ENCODE data around the gene SCLY. TPM values are rescaled to one million over a fixed set of nuclear protein-coding genes. Genes with fewer than 3 reads are reported as not detected.

Gene SCLY
- total RNA-seq, 1 experiment from 2014 or later = 69.9 TPM

DNA sequence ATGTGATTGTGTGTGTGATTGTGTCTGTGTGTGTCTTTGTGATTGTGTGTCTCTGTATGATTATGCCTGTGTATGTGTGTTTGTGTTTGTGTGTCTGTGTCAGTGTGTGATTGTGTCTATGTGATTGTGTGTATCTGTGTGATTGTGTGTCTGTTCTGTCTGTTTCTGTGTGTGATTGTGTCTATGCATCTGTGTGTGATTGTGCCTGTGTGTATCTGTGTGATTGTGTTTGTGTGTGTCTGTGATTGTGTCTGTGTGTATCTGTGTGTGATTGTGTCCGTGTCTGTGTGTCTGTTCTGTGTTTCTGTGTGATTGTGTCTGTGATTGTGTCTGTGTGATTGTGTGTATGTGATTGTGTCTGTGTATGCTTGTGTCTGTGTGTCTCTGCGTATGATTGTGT lies 65.5 kb downstream of the SCLY start:
- Histone ChIP-seq H3K27ac (ENCODE audit: low read depth, low read length, poor library complexity, severe bottlenecking) (no peak overlapping the region), H3K4me3 (ENCODE audit: low read depth, low read length, poor library complexity, severe bottlenecking) (no peak overlapping the region), H3K36me3 (ENCODE audit: insufficient read depth, low read length, poor library complexity, severe bottlenecking) (no peaks in the 10 kb centered on the region), H3K27me3 (replicated peaks; ENCODE audit: insufficient read depth, low read depth, low read length, poor library complexity) (no peaks in the 10 kb centered on the region), H3K4me1 (ENCODE audit: insufficient read depth, low read length, poor library complexity, severe bottlenecking) (no peaks in the 10 kb centered on the region), H3K9me3 (ENCODE audit: low read depth, low read length, poor library complexity, severe bottlenecking) (no peaks in the 10 kb centered on the region)
- CTCF ChIA-PET = no interaction called here
- POLR2A ChIA-PET (ENCODE audit: low non-redundant PET) = no interaction called here
- DNase-seq (ENCODE audit: low spot score) = no peak
- TF ChIP-seq, protein P1, sequence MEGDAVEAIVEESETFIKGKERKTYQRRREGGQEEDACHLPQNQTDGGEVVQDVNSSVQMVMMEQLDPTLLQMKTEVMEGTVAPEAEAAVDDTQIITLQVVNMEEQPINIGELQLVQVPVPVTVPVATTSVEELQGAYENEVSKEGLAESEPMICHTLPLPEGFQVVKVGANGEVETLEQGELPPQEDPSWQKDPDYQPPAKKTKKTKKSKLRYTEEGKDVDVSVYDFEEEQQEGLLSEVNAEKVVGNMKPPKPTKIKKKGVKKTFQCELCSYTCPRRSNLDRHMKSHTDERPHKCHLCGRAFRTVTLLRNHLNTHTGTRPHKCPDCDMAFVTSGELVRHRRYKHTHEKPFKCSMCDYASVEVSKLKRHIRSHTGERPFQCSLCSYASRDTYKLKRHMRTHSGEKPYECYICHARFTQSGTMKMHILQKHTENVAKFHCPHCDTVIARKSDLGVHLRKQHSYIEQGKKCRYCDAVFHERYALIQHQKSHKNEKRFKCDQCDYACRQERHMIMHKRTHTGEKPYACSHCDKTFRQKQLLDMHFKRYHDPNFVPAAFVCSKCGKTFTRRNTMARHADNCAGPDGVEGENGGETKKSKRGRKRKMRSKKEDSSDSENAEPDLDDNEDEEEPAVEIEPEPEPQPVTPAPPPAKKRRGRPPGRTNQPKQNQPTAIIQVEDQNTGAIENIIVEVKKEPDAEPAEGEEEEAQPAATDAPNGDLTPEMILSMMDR (conservative IDR thresholded peaks at IDR 0.05; ENCODE audit: low read depth, low read length) = no peak
- TF ChIP-seq EZH2 (IDR thresholded peaks at IDR 0.05; ENCODE audit: borderline replicate concordance, low read depth, low read length, poor library complexity, severe bottlenecking) = no peak
- no TSS peak for BruUV-seq (replicated peaks)
- intact Hi-C loops (cut with micrococcal nuclease; ENCODE audit: unreplicated experiment) = no loop called here

DNA sequence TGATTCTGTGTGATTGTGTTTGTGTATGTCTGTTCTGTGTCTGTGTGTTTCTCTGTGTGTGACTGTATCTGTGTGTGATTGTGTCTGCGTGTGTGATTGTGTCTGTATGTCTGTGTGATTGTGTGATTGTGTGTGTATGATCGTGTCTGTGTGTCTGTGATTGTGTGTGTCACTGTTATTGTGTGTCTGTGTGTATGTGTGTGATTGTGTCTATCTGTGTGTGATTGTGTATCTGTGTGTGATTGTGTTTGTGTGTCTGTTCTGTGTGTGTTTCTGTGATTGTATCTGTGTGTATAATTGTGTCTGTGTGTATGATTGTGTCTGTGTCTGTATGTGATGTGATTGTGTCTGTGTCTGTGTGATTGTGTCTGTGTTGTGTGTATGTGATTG lies 66.0 kb downstream of the SCLY start:
- H3K4me1 ChIP-seq (ENCODE audit: insufficient read depth, low read length, poor library complexity, severe bottlenecking) = no peaks in the 10 kb centered on the region
- no peaks in the 10 kb centered on the region for H3K9me3 ChIP-seq (ENCODE audit: low read depth, low read length, poor library complexity, severe bottlenecking)
- no peaks in the 10 kb centered on the region for H3K36me3 ChIP-seq (ENCODE audit: insufficient read depth, low read length, poor library complexity, severe bottlenecking)
- no peaks in the 10 kb centered on the region for H3K27me3 ChIP-seq (replicated peaks; ENCODE audit: insufficient read depth, low read depth, low read length, poor library complexity)
- intact Hi-C loops (cut with micrococcal nuclease; ENCODE audit: unreplicated experiment) = no loop called here
- BruUV-seq (replicated peaks) = no TSS peak
- ChIA-PET POLR2A (ENCODE audit: low non-redundant PET) (no interaction called here), CTCF (no interaction called here)
- TF ChIP-seq, protein P1 (conservative IDR thresholded peaks at IDR 0.05; ENCODE audit: low read depth, low read length) = no peak
- TF ChIP-seq EZH2 (IDR thresholded peaks at IDR 0.05; ENCODE audit: borderline replicate concordance, low read depth, low read length, poor library complexity, severe bottlenecking) = no peak
- H3K4me3 ChIP-seq (ENCODE audit: low read depth, low read length, poor library complexity, severe bottlenecking) = no peak overlapping the region
- no peak for DNase-seq (ENCODE audit: low spot score)
- H3K27ac ChIP-seq (ENCODE audit: low read depth, low read length, poor library complexity, severe bottlenecking) = no peak overlapping the region

DNA sequence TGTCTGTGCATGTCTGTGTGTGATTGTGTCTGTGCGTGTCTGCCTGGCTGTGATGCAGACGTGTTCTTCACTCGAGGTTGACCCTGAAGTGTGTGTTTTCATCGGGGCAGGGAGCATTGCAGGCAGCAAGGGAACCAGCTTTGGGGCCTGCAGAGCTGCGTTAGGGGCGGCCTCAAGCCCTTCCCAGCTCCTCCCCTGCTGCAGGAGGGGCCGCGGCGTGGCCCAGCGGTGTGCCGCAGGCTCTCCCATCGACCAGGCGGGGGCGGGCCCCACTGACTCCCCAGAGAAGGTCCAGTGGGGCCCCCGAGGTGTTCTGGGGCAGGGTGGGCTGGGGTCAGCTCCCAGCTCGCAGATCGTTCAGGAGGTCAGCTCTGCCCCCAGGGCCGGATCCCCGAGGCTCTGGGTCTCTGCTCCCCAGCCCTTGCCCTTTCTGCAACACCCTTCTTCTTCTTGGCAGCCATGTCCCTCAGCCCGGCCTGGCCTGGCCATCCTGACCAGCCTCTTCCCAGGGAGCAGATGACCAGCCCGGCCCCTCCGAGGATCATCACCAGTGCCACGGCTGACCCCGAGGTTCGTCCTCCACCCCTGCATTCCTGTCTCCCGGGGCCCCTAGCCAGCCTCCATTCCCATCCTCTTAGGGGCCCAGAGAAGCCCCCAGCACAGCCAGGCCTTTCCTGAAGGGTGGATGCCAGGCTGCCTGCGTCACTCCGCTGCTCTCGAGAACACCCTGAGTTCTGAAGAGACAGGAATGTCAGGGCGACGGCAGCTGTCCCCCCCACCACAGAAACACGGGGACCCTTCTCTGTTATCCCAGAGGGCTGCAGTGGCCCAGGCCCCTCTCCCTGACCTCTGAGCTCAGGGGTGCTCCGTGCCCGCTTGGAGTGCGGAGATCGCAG lies 66.6 kb downstream of the SCLY start:
- H3K9me3 ChIP-seq (ENCODE audit: low read depth, low read length, poor library complexity, severe bottlenecking) = no peaks in the 10 kb centered on the region
- POLR2A ChIA-PET (ENCODE audit: low non-redundant PET) = no interaction called here

More for the DNA sequence above, 66.6 kb downstream of the SCLY start:
- H3K27me3 ChIP-seq (replicated peaks; ENCODE audit: insufficient read depth, low read depth, low read length, poor library complexity) = no peaks in the 10 kb centered on the region
- H3K4me1 ChIP-seq (ENCODE audit: insufficient read depth, low read length, poor library complexity, severe bottlenecking) = no peaks in the 10 kb centered on the region
- peak overlapping the region; percentile 21 for H3K4me3 ChIP-seq (ENCODE audit: low read depth, low read length, poor library complexity, severe bottlenecking)
- intact Hi-C loops (cut with micrococcal nuclease; ENCODE audit: unreplicated experiment) = no loop called here
- peak; percentile 58 for DNase-seq (ENCODE audit: low spot score)
- no TSS peak for BruUV-seq (replicated peaks)
- H3K36me3 ChIP-seq (ENCODE audit: insufficient read depth, low read length, poor library complexity, severe bottlenecking) = no peaks in the 10 kb centered on the region
- no peak for TF ChIP-seq EZH2 (IDR thresholded peaks at IDR 0.05; ENCODE audit: borderline replicate concordance, low read depth, low read length, poor library complexity, severe bottlenecking)
- TF ChIP-seq, protein P1 (conservative IDR thresholded peaks at IDR 0.05; ENCODE audit: low read depth, low read length) = 0 out of 2 replicates have a peak, but pooled peaks have one; percentile 16
- CTCF ChIA-PET = no interaction called here
- H3K27ac ChIP-seq (ENCODE audit: low read depth, low read length, poor library complexity, severe bottlenecking) = no peak overlapping the region
